Panc1 (cell line): ENCODE results near the gene FKBP5. TPM values are rescaled to one million over a fixed set of nuclear protein-coding genes. Genes with fewer than 3 reads are reported as not detected.

Source experiments
- ATAC-seq: fragments of 200-7000 bp; cut with Tn5 transposase; 2 replicates; pipeline ENCODE4 v1.9.1; 2020; ENCODE audit warnings: mild to moderate bottlenecking, moderate library complexity
- BruUV-seq: library from RNA; stranded (reverse); fragments of 400-500 nt; replicated peaks from 2 replicates; lab custom pipeline; 2021; lab: Mats Ljungman, UMichigan
- CTCF ChIA-PET: fragments of 300-600 bp; sonication (Branson Sonifier 250); formaldehyde crosslinking; loops from one replicate; lab custom pipeline; 2022; ENCODE audit warnings: antibody characterized with exemption; lab: Charles Lee
- POLR2A ChIA-PET: fragments of 300-600 bp; sonication (Branson Sonifier 250); formaldehyde crosslinking; loops from one replicate; lab custom pipeline; 2022; ENCODE audit warnings: antibody characterized with exemption; lab: Charles Lee
- DNase-seq: peaks from one replicate; pipeline ENCODE4 v3.0.0-alpha.2; 2010; ENCODE audit warnings: low read depth, low spot score
- H3K27ac ChIP-seq: 2 replicates; pipeline ENCODE4 v1.5.1; 2011; ENCODE audit warnings: mild to moderate bottlenecking, low read length, inconsistent platforms
- H3K27me3 ChIP-seq: fragments of 200-500 bp; sonication (Bioruptor generic); 2 replicates; pipeline ENCODE4 v1.6.0; 2014; ENCODE audit warnings: low read length, inconsistent platforms; ENCODE audit not compliant: control insufficient read depth, insufficient read depth
- H3K36me3 ChIP-seq: fragments of 200-500 bp; sonication (Bioruptor generic); 2 replicates; pipeline ENCODE4 v1.5.1; 2014; ENCODE audit warnings: inconsistent platforms, mild to moderate bottlenecking, low read length, moderate library complexity; ENCODE audit not compliant: control insufficient read depth, insufficient read depth
- H3K4me1 ChIP-seq: 2 replicates; pipeline ENCODE4 v1.5.1; 2011; ENCODE audit warnings: inconsistent platforms, mild to moderate bottlenecking, low read length, moderate library complexity; ENCODE audit not compliant: control insufficient read depth, insufficient read depth
- H3K4me3 ChIP-seq, 2 experiments: 2 replicates each; pipeline ENCODE4 v1.5.1; 2011 to 2012; ENCODE audit warnings: low read depth in 2 of 2, low read length in 2 of 2, mild to moderate bottlenecking in 2 of 2, inconsistent platforms in 1 of 2, moderate library complexity in 1 of 2
- H3K9me3 ChIP-seq: fragments of 200-500 bp; sonication (Bioruptor generic); 2 replicates; pipeline ENCODE4 v1.5.1; 2014; ENCODE audit warnings: low read depth, mild to moderate bottlenecking, inconsistent platforms, low read length, moderate library complexity; ENCODE audit not compliant: control insufficient read depth, insufficient read depth
- CTCF ChIP-seq: fragments of 450-650 bp; IDR thresholded peaks from 2 replicates; pipeline ENCODE4 v1.5.1; 2017; ENCODE audit warnings: mild to moderate bottlenecking
- POLR2AphosphoS5 ChIP-seq: IDR thresholded peaks from 2 replicates; pipeline ENCODE4 v1.6.1; 2012; ENCODE audit warnings: mild to moderate bottlenecking, low read depth, low read length, moderate library complexity
- SIN3A ChIP-seq: IDR thresholded peaks from 2 replicates; pipeline ENCODE4 v1.6.1; 2012; ENCODE audit warnings: low read depth, mild to moderate bottlenecking, low read length, moderate library complexity, borderline replicate concordance; ENCODE audit not compliant: insufficient read depth
- TCF7L2 ChIP-seq: IDR thresholded peaks from 2 replicates; pipeline ENCODE4 v1.6.1; 2011; ENCODE audit warnings: mild to moderate bottlenecking, low read depth, low read length, inconsistent platforms
- in situ Hi-C: cut with HindIII; loops from 2 replicates; pipeline ENCODE4 v1.10.0; 2016; ENCODE audit warnings: low sequenced_read_pairs, low pct_unique_long_range_greater_than_20kb
- intact Hi-C: fragments of 100-400 bp; cut with micrococcal nuclease; formaldehyde crosslinking; loops from one replicate; pipeline ENCODE4 v1.10.0; 2022; ENCODE audit not compliant: unreplicated experiment
- total RNA-seq: library from RNA; stranded (reverse); gene quantifications from one replicate; pipeline ENCODE4 v1.2.1, GENCODE V29; 2021; ENCODE audit not compliant: unreplicated experiment
- TF ChIP-seq, protein P1 (sequence below), 2 experiments: IDR thresholded peaks; 2 replicates each; pipeline ENCODE4 v1.6.1; 2011 to 2012; ENCODE audit warnings: low read depth in 2 of 2, control low read depth in 1 of 2, low read length in 1 of 2, mild to moderate bottlenecking in 1 of 2, moderate library complexity in 1 of 2; ENCODE audit not compliant: insufficient read depth in 1 of 2

The FKBP5 gene
- total RNA-seq, 1 experiment from 2014 or later, result 25.2 TPM

DNA sequence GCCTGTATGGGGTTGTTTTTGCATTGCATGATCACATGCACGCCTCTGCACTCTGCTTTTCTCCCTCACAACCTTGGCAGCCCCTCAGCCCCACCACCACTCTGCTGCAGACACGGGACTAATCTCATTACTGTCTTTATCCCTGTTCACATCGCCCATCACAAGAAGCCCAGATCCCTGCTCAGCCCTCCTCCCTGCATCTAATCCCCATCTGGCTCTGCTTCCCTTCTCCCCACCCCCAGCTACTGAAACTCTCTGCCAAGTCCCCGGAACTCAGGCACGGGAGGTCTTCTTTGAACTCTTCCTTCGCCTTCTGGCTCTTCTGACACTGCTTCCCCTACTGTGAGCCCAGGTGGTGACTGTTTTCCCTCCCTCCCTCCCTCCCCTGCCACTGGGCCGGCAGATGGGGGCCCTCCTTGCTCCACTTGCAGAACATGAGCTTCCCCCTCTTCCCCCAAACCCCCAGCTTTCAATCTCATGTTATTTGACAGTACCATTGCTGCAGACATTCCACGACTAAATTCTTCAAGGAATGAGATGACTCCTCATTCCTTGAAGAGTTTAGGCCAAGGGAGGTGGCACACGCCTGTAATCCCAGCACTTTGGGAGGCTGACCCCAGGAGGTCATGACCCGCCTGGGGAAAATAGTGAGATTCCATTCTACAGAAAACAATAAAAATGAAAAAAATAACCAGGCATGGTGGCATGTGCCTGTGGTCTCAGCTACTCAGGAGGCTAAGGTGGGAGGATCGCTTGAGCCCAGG is 154.1 kb downstream of the FKBP5 start:
- H3K27ac ChIP-seq, result no peak overlapping the region
- H3K4me1 ChIP-seq, result no peaks in the 10 kb centered on the region
- no peak overlapping the region for H3K4me3 ChIP-seq
- no peak for TF ChIP-seq POLR2AphosphoS5
- no peak for TF ChIP-seq CTCF
- no peak for TF ChIP-seq SIN3A
- no peak for TF ChIP-seq TCF7L2
- TF ChIP-seq, protein P1, sequence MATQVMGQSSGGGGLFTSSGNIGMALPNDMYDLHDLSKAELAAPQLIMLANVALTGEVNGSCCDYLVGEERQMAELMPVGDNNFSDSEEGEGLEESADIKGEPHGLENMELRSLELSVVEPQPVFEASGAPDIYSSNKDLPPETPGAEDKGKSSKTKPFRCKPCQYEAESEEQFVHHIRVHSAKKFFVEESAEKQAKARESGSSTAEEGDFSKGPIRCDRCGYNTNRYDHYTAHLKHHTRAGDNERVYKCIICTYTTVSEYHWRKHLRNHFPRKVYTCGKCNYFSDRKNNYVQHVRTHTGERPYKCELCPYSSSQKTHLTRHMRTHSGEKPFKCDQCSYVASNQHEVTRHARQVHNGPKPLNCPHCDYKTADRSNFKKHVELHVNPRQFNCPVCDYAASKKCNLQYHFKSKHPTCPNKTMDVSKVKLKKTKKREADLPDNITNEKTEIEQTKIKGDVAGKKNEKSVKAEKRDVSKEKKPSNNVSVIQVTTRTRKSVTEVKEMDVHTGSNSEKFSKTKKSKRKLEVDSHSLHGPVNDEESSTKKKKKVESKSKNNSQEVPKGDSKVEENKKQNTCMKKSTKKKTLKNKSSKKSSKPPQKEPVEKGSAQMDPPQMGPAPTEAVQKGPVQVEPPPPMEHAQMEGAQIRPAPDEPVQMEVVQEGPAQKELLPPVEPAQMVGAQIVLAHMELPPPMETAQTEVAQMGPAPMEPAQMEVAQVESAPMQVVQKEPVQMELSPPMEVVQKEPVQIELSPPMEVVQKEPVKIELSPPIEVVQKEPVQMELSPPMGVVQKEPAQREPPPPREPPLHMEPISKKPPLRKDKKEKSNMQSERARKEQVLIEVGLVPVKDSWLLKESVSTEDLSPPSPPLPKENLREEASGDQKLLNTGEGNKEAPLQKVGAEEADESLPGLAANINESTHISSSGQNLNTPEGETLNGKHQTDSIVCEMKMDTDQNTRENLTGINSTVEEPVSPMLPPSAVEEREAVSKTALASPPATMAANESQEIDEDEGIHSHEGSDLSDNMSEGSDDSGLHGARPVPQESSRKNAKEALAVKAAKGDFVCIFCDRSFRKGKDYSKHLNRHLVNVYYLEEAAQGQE (IDR thresholded peaks at IDR 0.05; ENCODE audit: insufficient read depth in 1 of 2, low read depth in 2 of 2, low read length in 1 of 2), result no peak
- intact Hi-C loops, result no loop called here
- in situ Hi-C loops, result no loop called here
- CTCF ChIA-PET, result no interaction called here
- BruUV-seq, result no TSS peak
- H3K36me3 ChIP-seq, result no peaks in the 10 kb centered on the region
- H3K27me3 ChIP-seq, result no peaks in the 10 kb centered on the region
- POLR2A ChIA-PET, result no interaction called here
- DNase-seq (no peak), ATAC-seq (no peak)
- no peaks in the 10 kb centered on the region for H3K9me3 ChIP-seq

DNA sequence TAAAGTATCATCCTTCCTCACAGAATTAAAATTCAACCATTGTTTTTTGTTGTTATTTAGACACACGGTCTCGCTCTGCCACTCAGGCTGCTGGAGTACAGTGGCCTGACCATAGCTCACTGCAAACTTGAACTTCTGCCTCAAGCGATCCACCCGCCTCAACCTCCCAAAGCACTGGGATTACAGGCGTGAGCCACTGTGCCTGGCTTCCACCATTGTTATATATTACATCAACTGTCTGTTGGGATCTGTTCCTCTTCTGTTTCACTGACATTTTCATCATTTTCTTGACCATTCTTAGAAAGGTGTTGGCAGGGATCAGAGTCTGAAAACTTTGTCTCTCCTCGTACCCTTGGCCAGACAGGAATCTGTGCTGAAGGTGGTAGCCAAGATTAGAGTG is 154.7 kb downstream of the FKBP5 start:
- Histone ChIP-seq H3K27ac (no peak overlapping the region), H3K9me3 (no peaks in the 10 kb centered on the region), H3K36me3 (no peaks in the 10 kb centered on the region), H3K4me3 (no peak overlapping the region), H3K4me1 (no peaks in the 10 kb centered on the region), H3K27me3 (no peaks in the 10 kb centered on the region)
- ATAC-seq (no peak), DNase-seq (no peak)
- CTCF ChIA-PET, result no interaction called here
- in situ Hi-C loops, result no loop called here
- BruUV-seq, result no TSS peak
- TF ChIP-seq, protein P1 (IDR thresholded peaks at IDR 0.05; ENCODE audit: insufficient read depth in 1 of 2, low read depth in 2 of 2, low read length in 1 of 2), result no peak
- TF ChIP-seq CTCF (no peak), POLR2AphosphoS5 (no peak), SIN3A (no peak), TCF7L2 (no peak)
- POLR2A ChIA-PET, result no interaction called here
- intact Hi-C loops, result no loop called here
